ENCODE measurements around the gene PPM1E.

DNA sequence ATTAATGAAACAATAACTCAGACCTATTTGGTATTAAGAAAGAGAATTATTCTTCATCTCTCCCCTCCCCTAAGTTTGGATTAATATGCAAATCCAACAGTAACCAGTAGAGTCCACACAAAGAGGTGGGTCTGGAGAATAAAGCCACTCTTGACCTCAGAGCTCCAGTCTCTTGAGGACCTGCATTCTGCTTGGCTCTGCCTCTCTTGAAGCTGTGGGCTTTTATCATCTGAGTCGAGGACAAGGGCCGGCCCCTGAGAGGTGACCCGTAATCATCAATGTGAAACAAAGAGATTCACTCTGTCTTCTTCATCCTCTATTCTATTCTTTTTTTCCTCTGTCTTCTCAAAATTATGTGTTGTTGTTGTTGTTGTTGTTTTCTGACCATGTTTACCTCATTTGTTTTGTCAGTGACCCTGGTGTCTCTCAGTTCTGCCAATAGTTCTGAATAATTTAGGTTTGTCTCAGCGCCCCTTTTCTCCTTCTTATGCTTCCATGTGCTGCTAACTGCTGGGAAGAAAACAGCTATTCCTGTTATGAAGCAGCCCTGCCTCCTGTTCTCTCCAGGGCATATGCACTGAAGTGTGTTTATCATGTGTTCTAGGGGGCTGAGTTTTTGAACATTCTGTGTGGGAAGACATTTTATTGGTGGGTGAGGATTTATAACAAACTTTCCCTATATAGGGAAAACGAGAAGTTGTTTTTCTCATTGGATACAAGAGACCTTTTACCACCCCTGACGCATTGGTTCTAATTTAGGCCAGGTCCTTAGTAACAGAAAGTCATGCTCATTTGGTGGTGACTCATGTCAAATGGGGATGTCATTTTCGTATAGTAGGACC lies 215.2 kb downstream of the PPM1E start:
- TF ChIP-seq, protein P1, sequence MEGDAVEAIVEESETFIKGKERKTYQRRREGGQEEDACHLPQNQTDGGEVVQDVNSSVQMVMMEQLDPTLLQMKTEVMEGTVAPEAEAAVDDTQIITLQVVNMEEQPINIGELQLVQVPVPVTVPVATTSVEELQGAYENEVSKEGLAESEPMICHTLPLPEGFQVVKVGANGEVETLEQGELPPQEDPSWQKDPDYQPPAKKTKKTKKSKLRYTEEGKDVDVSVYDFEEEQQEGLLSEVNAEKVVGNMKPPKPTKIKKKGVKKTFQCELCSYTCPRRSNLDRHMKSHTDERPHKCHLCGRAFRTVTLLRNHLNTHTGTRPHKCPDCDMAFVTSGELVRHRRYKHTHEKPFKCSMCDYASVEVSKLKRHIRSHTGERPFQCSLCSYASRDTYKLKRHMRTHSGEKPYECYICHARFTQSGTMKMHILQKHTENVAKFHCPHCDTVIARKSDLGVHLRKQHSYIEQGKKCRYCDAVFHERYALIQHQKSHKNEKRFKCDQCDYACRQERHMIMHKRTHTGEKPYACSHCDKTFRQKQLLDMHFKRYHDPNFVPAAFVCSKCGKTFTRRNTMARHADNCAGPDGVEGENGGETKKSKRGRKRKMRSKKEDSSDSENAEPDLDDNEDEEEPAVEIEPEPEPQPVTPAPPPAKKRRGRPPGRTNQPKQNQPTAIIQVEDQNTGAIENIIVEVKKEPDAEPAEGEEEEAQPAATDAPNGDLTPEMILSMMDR (IDR thresholded peaks at IDR 0.05): no peak
- no peak for TF ChIP-seq POLR2AphosphoS5 (IDR thresholded peaks at IDR 0.05; ENCODE audit: low read depth, low read length)
